HG03066 (cell line): ENCODE data around the gene ADGRE2.
"Not testable (repeated sequence)": the region's sequence is repeated elsewhere in the genome, so short reads cannot be mapped to it uniquely, and the experiment has no call there.

Source experiments
- ATAC-seq: cut with Tn5 transposase; IDR thresholded peaks from one replicate; pipeline ENCODE4 v1.9.1; 2021; ENCODE audit warnings: low read depth; ENCODE audit not compliant: unreplicated experiment

ADGRE2 gene

DNA sequence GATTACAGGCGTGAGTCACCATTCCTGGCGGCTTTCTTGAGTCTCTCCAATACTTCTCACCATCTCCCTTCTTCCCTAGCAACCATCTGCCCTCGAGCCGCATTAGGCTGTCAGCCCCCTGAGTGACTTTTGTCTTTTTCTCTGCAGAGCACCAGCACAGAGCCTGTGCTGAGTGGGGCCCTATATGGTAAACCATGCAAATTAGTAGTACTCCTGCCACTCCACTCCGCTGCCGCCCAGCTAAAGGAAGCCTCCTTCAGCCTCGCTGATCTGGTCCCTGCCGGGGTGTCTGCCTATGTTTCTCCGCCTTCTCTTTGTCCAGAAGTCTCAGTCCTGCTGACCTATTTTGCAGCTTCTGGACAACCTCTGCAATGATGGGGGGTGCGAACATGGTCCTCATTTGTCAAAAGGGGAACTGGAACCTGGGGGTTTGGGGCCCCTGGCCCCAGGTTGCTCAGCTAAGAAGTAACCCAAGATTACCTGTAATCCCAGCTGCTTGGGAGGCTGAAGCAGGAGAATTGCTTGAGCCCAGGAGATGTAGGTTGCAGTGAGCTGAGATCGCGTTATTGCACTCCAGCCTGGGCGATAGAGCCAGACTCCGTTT, 2.4 kb upstream of the ADGRE2 start:
- not testable (repeated sequence) for ATAC-seq

- ATAC-seq = no peak
Observed at GRCh38 chr19:14779151-14779550, 791 bp upstream of the ADGRE2 start.

DNA sequence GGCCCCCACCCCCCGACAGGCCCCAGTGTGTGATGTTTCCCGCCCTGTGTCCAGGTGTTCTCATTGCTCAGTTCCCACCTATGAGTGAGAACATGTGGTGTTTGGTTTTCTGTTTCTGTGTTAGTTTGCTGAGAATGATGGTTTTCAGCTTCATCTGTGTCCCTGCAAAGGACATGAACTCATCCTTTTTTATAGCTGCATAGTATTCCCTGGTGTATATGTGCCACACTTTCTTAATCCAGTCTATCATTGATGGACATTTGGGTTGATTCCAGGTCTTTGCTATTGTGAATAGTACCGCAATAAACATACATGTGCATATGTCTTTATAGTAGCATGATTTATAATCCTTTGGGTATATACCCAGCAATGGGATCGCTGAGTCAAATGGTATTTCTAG, 715 bp downstream of the ADGRE2 start:
- ATAC-seq = not testable (repeated sequence)

- ATAC-seq = no peak
Observed at GRCh38 chr19:14775869-14776586, 2.3 kb downstream of the ADGRE2 start.

DNA sequence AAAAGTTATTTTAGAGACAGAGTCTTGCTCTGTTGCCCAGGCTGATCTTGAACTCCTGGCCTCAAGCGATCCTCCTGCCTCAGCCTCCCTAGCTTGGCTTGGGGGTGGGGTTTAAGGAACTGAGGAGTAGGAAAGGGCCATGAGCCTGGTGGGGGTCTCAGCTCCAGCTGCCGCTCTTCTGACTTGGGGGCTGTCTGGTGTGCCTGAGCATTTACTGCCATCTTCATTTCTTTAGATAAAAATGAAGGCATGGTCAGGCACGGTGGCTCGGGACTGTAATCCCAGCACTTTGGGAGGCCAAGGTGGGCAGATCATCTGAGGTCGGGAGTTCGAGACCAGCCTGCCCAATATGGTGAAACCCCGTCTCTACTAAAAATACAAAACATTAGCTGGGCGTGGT, 3.0 kb downstream of the ADGRE2 start:
- not testable (repeated sequence) for ATAC-seq

- ATAC-seq = no peak
Observed at GRCh38 chr19:14774373-14774772, 4.0 kb downstream of the ADGRE2 start.

DNA sequence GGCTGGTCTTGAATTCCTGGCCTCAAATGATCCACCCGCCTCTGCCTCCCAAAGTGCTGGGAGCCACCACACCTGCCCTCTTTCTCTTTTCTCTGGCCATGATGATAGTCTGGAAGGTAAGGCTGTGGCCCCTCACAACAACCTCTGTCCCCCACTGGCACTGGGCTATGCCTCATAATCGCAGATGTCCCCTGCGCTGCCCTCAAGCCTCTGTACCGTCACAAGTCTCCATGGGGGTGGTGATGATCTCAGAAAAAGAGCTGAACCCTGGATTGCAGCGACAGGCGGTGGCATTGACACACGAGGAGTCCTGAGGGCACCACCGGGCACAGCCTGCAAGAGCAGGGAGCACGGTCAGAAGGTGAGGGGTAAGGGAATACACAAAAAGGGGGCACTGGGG, 4.6 kb downstream of the ADGRE2 start:
- ATAC-seq = not testable (repeated sequence)

- ATAC-seq = no peak
Observed at GRCh38 chr19:14772995-14773394, 5.4 kb downstream of the ADGRE2 start.

- ATAC-seq = no peak
Observed at GRCh38 chr19:14772467-14772866, 5.9 kb downstream of the ADGRE2 start.

DNA sequence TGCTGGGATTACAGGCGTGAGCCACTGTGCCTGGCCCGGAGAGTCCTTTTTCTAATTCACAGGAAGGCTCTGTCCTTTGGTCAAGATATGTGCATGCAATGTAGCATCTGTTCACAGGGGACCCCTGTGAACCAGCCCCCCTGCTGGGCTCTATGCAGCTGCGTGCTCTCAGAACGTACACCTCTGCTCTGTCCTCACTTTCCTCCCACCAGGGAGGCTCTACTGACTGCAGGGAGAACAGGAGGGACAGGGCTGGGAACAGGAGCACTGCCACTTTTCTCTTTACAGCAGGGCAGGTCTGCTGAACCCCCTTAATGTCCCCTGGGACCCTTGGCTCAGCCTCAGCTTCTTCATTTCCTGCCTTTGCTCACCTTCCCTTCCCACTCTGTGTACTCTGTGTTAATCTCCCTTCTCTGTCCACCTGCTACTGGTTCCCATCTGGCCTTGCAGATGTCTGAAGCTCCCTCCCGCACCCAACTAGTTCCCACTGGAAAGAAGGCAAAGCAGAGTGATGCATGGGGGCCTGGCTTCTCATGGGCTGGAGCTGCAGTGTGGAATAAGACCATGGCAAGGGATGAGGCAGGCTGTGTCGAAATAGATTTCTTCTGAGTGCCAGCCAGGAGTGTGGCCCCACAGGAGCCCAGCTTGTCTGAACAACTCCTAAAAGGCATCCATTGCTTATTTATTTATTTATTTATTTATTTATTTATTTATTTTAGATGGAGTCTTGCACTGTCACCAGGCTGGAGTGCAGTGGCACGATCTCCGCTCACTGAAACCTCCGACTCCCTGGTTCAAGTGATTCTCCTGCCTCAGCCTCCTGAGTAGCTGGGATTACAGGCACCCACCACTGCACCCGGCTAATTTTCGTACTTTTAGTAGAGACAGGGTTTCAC, 7.2 kb downstream of the ADGRE2 start:
- ATAC-seq = no peak

- ATAC-seq = no peak
Observed at GRCh38 chr19:14770136-14770535, 8.2 kb downstream of the ADGRE2 start.

- ATAC-seq = no peak
Observed at GRCh38 chr19:14769201-14769600, 9.2 kb downstream of the ADGRE2 start.

GRCh38 chr19:14768001-14768400, 10.4 kb downstream of the ADGRE2 start:
- no peak for ATAC-seq

GRCh38 chr19:14767466-14767971, 10.8 kb downstream of the ADGRE2 start:
- no peak for ATAC-seq

GRCh38 chr19:14765841-14766240, 12.5 kb downstream of the ADGRE2 start:
- ATAC-seq = not testable (repeated sequence)

DNA sequence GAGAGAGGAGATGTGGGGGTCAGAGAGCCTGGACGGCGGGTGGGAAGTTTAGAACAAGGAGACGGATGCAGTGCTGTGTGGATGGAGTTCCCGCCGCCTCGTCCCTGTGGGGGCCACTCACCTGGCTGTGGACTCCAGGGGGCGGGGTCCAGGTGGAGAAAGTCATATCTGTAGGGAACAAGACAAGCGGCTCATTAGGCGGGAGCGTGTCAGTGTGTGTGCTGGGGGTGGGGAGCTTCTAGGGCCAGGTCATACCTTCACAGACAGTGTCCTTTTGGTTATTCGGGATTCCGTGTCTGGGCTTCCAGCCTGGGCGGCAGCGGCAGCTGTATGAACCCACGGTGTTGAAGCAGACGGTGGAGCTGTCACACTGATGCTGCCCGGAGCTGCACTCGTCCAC, 13.0 kb downstream of the ADGRE2 start:
- ATAC-seq = not testable (repeated sequence)

DNA sequence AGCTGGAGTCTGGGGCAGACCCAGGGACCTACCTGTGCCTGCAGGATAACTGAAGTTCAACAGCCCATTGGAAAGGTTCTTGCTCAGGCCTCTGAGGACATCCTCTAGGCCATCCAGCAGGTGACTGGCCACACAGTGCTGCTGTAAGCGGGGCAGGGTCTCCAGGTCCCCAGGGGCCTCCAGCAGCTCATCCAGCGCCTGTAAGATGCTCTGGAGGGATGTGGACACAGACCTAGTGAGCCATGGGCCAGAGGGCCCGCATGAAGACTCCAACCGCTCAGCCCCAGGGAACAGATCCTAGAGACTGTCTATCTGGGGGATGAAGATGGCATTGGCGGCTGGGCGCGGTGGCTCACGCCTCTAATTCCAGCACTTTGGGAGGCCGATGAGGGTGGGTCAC, 14.0 kb downstream of the ADGRE2 start:
- no peak for ATAC-seq

- ATAC-seq = no peak
Observed at GRCh38 chr19:14763497-14764145, 14.7 kb downstream of the ADGRE2 start.

DNA sequence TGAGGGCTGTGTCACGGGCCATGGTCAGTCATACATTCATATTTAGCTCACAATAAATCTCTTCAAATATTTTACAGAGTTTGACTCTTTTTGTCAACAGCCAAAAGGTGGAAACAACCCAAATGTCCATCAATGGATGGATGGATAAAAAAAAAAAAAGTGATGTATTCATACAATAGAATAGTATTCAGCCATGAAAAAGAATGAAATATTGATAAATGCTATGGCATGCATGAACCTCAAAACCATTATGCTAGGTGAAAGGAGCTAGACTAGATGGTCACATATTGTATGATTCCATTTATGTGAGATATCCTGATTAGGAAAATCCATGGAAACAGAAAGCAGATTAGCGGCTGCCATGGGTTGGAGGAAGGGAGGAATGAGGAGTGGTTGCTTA, 16.2 kb downstream of the ADGRE2 start:
- no peak for ATAC-seq

DNA sequence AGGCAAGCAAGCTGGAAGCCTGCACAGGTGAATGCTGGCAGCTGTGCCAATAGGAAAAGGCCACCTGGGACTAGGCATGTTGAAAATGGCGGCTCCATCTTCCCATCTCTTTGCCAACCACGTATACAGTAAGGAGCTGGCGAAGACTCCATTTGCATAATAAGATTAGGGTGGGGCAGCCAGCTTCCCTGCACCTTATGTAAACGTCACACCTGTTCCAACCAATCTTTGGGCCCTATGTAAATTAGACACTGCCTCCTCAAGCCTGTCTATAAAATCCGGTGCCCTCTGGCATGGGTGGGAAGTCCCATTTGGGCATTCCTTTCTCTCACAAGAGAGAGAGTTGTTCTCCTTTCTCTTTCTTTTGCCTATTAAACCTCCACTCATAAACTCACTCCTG, 16.8 kb downstream of the ADGRE2 start:
- ATAC-seq = no peak

- ATAC-seq = no peak
Observed at GRCh38 chr19:14758816-14759215, 19.5 kb downstream of the ADGRE2 start.
